PC-3 (cell line): ENCODE results near the gene TBC1D2.

ENCODE experiments used
- CTCF ChIP-seq: fragments of 300-600 bp; sonication (generic); conservative IDR thresholded peaks from 2 replicates; pipeline ENCODE4 v1.5.1; 2017; ENCODE audit warnings: antibody characterized with exemption, low read depth, mild to moderate bottlenecking, low read length
- EZH2phosphoT487 ChIP-seq: fragments of 300-600 bp; sonication (generic); IDR thresholded peaks from 2 replicates; pipeline ENCODE4 v1.6.1; 2018; ENCODE audit warnings: mild to moderate bottlenecking, antibody characterized with exemption, low read length, borderline replicate concordance

- TF ChIP-seq CTCF (no peak), EZH2phosphoT487 (no peak)
Observed at GRCh38 chr9:98186236-98186635, 69.2 kb downstream of the TBC1D2 start.
